ENCODE data around the gene ATRIP.
A peak's percentile ranks its signal among the peaks of the same experiment; 100 is the strongest.

The ATRIP gene

DNA sequence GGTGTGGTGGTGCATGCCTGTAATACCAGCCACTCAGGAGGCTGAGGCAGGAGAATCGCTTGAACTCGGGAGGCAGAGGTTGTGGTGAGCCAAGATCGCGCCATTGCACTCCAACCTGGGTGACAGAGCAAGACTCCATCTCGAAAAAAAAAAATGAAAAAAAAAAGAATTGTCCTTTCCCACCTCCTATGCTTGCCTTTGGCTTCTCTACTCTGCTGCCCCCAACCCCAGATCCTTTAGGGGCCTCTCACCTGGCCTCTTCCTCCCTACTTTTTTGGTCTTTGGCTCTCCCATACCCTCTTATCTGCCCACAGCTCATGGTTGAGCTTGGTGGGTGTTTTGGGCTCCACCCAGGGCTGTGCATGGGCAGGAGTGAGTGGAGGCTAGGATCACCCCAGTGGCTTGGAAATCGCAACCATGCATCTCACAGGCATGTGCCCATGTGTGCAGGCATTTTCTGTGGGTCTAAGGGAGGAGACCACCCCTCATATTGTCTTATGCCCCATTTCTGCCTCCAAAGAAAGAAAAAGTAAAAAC is 59.5 kb downstream of the ATRIP start:
- H3K4me3 ChIP-seq (ENCODE audit: low read depth, low read length) = no peak overlapping the region
- TF ChIP-seq, protein P1, sequence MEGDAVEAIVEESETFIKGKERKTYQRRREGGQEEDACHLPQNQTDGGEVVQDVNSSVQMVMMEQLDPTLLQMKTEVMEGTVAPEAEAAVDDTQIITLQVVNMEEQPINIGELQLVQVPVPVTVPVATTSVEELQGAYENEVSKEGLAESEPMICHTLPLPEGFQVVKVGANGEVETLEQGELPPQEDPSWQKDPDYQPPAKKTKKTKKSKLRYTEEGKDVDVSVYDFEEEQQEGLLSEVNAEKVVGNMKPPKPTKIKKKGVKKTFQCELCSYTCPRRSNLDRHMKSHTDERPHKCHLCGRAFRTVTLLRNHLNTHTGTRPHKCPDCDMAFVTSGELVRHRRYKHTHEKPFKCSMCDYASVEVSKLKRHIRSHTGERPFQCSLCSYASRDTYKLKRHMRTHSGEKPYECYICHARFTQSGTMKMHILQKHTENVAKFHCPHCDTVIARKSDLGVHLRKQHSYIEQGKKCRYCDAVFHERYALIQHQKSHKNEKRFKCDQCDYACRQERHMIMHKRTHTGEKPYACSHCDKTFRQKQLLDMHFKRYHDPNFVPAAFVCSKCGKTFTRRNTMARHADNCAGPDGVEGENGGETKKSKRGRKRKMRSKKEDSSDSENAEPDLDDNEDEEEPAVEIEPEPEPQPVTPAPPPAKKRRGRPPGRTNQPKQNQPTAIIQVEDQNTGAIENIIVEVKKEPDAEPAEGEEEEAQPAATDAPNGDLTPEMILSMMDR (IDR thresholded peaks at IDR 0.05; ENCODE audit: borderline replicate concordance, insufficient read depth, low read depth, low read length) = no peak

DNA sequence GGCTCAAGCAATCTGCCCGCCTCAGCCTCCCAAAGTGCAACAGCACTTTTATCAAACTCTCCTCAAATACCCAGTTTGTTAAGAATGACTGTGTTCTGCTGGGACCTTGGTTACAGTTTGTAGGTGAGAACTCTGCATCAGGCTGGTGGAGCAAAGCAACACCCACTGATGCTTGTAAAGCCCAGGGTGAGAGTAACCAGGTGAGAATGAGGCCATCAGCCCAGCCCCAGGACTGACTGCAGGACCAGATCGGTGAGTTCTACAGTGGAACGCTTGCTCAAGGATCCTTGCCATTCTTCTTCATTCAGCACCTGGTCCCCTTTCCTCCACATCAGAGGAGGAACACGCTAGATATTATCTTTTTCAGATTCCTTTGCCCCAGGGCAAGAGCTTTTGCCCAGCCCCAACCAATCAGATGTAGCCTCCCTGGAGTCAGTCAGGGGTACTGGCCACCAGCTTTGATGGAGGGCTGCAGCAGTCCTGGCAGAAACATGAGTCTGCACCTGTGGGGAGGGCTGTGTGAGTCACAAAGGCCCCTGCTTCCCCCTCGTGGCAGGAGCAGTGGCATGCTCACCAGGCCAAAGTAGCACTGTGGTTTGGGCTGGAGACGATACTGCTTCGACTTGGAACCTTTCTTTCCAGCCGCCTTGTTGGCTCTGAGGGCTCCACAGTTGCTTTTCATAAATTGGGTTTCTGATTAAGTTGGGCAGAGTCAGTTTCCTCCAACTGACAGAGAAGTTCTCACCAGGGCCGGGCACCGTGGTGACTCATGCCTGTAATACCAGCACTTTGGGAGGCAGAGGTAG is 60.9 kb downstream of the ATRIP start:
- H3K4me3 ChIP-seq (ENCODE audit: low read depth, low read length) = no peak overlapping the region
- TF ChIP-seq, protein P1 (IDR thresholded peaks at IDR 0.05; ENCODE audit: borderline replicate concordance, insufficient read depth, low read depth, low read length) = peak; percentile 83

GRCh38 chr3:48511551-48511950 is 65.0 kb downstream of the ATRIP start:
- TF ChIP-seq, protein P1 (IDR thresholded peaks at IDR 0.05; ENCODE audit: borderline replicate concordance, insufficient read depth, low read depth, low read length) = no peak
- no peak overlapping the region for H3K4me3 ChIP-seq (ENCODE audit: low read depth, low read length)

DNA sequence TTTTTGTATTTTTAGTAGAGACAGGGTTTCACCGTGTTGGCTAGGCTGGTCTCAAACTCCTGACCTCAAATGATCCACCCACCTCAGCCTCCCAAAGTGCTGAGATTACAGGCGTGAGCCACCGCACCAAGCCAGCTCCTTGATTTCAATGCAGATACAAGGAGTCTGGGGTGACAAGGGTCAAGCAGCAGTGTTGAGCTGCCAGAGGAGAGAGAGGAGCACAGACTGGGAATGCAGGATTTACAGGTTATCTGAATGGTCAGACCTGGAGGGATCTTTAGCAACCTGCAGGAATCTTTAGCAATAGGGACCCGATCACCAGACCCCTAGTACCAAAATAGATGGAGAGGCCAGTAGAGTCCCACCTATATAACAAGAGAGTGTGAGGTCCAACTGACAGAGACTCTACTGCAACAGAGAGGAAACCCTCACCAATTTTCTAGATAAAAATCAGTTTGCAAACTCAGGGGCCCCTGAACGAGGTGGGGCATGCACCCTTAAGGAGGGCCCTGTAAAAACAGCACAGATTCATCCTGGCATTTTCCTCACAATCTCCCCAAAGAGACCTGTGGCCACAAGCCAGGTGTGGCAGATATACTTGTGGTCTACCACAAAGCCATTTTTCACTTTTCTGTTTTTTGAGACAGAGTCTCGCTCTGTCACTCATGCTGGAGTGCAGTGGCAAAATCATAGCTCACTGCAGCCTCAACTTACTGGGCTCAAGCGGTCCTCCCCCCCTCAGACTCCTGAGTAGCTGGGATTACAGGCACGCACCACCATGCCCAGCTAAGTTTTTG is 68.1 kb downstream of the ATRIP start:
- H3K4me3 ChIP-seq (ENCODE audit: low read depth, low read length) = no peak overlapping the region
- TF ChIP-seq, protein P1 (IDR thresholded peaks at IDR 0.05; ENCODE audit: borderline replicate concordance, insufficient read depth, low read depth, low read length) = no peak
